ENCODE results near the gene ATXN2.
A peak's percentile ranks its signal among the peaks of the same experiment; 100 is the strongest.
"Not testable (repeated sequence)": the region's sequence is repeated elsewhere in the genome, so short reads cannot be mapped to it uniquely, and the experiment has no call there.

ATXN2 gene

DNA sequence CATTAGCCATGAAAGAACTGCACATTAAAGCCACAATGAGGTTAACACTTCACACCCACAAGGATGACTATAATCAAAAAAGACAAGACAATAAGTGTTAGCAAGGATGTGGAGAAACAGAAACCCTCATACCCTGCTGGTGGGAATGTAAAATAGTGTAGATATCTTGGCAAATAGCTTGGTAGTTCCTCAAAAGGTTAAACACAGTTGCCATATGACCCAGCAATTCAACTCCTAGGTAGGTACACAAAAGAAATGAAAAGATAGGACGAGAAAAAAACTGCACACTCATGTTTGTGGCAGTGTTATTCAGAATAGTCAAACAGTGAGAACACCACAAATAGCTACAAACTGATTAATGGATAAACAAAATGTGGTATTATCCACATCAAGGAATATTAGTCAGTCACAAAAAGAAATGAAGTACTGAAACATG lies 93.5 kb downstream of the ATXN2 start:
- no peaks in the 10 kb centered on the region for H3K9me3 Mint-ChIP-seq
- H3K27ac Mint-ChIP-seq (ENCODE audit: low read depth): peak overlapping the region; percentile 47
- ATAC-seq (replicated peaks; ENCODE audit: extremely low read depth, poor library complexity, severe bottlenecking): peak; percentile 96
- H3K36me3 Mint-ChIP-seq (ENCODE audit: insufficient read depth): peaks cover 13% of the 10 kb centered on the region
- H3K27me3 Mint-ChIP-seq: no peaks in the 10 kb centered on the region
- DNase-seq (ENCODE audit: low spot score in 2 of 2): no peak
- H3K4me1 Mint-ChIP-seq: peaks cover 16% of the 10 kb centered on the region
- no peak overlapping the region for H3K4me3 Mint-ChIP-seq

DNA sequence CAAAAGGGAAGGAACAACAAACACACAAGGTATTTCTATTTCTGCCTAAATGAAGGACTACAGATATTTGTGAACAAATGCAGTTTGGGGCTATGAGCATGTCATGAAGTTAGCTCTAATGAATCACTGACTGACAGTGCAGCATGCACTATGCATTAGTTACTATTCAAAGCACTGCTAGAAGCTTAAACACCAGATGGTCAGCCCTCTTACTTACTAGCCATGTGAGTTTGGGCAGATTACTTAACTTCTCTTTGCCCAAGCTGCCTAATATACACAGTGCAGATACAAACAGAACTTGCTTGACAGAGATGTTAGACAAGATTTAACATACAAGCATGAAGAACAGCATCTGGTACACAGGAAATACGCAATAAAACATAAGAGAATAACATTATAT lies 96.0 kb downstream of the ATXN2 start:
- no peak for ATAC-seq (replicated peaks; ENCODE audit: extremely low read depth, poor library complexity, severe bottlenecking)
- no peak overlapping the region for H3K27ac Mint-ChIP-seq (ENCODE audit: low read depth)
- no peaks in the 10 kb centered on the region for H3K9me3 Mint-ChIP-seq

DNA sequence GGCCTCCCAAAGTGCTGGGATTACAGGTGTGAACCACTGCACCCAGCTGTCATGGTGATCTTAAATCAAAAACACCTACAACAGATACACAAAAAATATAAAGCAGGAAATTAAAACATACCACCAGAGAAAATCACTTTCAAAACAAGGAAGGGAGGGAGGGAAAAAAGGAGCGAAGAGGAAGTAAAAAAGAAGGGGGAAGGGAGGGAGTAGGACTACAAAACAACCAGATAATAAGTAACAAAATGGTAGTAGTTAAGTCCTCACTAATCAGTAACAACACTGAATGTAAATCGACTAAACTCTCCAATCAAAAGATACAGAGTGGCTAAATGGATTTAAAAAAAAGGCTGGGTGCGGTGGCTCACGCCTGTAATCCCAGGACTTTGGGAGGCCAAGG lies 104.4 kb downstream of the ATXN2 start:
- H3K4me3 Mint-ChIP-seq: no peak overlapping the region
- H3K4me1 Mint-ChIP-seq: peaks cover 7% of the 10 kb centered on the region
- ATAC-seq (replicated peaks; ENCODE audit: extremely low read depth, poor library complexity, severe bottlenecking): no peak
- peaks cover 29% of the 10 kb centered on the region for H3K36me3 Mint-ChIP-seq (ENCODE audit: insufficient read depth)
- H3K27ac Mint-ChIP-seq (ENCODE audit: low read depth): no peak overlapping the region
- no peaks in the 10 kb centered on the region for H3K27me3 Mint-ChIP-seq
- DNase-seq (ENCODE audit: low spot score in 2 of 2): no peak
- H3K9me3 Mint-ChIP-seq: no peaks in the 10 kb centered on the region

More for the DNA sequence above, 96.0 kb downstream of the ATXN2 start:
- H3K27me3 Mint-ChIP-seq: no peaks in the 10 kb centered on the region
- no peak overlapping the region for H3K4me3 Mint-ChIP-seq
- DNase-seq (ENCODE audit: low spot score in 2 of 2): no peak
- H3K4me1 Mint-ChIP-seq: peaks cover 16% of the 10 kb centered on the region
- peaks cover 14% of the 10 kb centered on the region for H3K36me3 Mint-ChIP-seq (ENCODE audit: insufficient read depth)

DNA sequence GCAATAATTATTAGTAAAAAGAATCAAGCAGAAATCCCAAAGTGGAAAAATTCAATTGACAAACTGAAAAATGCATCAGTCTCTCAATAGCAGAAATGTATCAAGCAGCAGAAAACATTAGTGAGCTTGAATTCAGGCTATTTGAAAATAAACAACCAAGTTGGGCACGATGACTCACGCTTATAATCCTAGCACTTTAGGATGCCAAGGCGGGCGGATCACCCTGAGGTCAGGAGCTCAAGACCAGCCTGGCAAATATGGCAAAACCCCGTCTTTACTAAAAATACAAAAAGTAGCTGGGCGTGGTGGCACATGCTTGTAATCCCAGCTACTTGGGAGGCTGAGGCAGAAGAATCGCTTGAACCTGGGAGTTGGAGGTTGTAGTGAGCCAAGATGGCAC lies 106.1 kb downstream of the ATXN2 start:
- H3K4me3 Mint-ChIP-seq; ATAC-seq (replicated peaks; ENCODE audit: extremely low read depth, poor library complexity, severe bottlenecking); H3K27ac Mint-ChIP-seq (ENCODE audit: low read depth); H3K27me3 Mint-ChIP-seq; DNase-seq (ENCODE audit: low spot score in 2 of 2); H3K4me1 Mint-ChIP-seq; H3K9me3 Mint-ChIP-seq: not testable (repeated sequence)
- peaks cover 35% of the 10 kb centered on the region for H3K36me3 Mint-ChIP-seq (ENCODE audit: insufficient read depth)

DNA sequence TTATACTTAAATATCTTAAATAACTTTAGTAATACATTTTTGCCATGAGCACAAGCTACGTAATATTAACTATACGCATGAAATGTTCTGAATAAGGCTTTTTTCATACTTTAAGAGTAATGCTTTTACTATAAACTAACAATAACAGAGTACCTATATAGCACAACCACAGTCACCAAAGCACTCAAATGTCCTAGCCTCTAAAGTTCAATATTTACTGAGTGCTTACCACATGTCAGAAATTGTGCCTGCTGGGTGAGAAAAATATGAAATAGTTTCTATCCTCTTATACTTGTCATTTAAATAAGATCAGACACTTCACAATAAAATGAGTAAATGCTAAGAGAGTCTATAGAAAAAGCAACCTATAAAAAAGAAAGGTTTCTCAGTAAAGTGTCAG lies 110.3 kb downstream of the ATXN2 start:
- peaks cover 7% of the 10 kb centered on the region for H3K4me1 Mint-ChIP-seq
- ATAC-seq (replicated peaks; ENCODE audit: extremely low read depth, poor library complexity, severe bottlenecking) (no peak), DNase-seq (ENCODE audit: low spot score in 2 of 2) (no peak)
- peak overlapping the region; percentile 39 for H3K27ac Mint-ChIP-seq (ENCODE audit: low read depth)
- H3K4me3 Mint-ChIP-seq: no peak overlapping the region
- no peaks in the 10 kb centered on the region for H3K27me3 Mint-ChIP-seq
- peaks cover 43% of the 10 kb centered on the region for H3K36me3 Mint-ChIP-seq (ENCODE audit: insufficient read depth)
- no peaks in the 10 kb centered on the region for H3K9me3 Mint-ChIP-seq

DNA sequence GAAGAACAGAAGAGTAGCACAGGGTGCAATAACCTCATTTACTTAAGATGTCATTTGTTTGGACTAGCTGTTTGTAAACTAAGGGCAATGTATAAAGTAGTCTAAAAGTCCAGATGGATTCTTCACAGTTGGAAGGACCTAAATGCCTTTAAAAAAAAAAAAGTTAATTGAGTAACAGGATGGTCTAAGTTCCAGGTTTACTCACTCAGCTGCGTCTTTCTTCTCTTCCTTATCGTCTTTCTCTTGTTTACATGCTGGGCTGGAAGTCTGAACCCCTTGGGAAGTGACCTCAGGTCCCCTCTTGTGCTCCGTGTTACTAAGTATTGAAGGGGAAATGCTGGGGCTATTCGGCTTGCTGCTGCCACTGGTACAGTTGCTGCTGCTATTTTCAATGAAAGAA lies 110.8 kb downstream of the ATXN2 start:
- ATAC-seq (replicated peaks; ENCODE audit: extremely low read depth, poor library complexity, severe bottlenecking): no peak
- no peaks in the 10 kb centered on the region for H3K9me3 Mint-ChIP-seq
- DNase-seq (ENCODE audit: low spot score in 2 of 2): no peak
- H3K4me3 Mint-ChIP-seq: no peak overlapping the region
- H3K27me3 Mint-ChIP-seq: no peaks in the 10 kb centered on the region
- no peak overlapping the region for H3K27ac Mint-ChIP-seq (ENCODE audit: low read depth)
- peaks cover 49% of the 10 kb centered on the region for H3K36me3 Mint-ChIP-seq (ENCODE audit: insufficient read depth)
- peaks cover 7% of the 10 kb centered on the region for H3K4me1 Mint-ChIP-seq

DNA sequence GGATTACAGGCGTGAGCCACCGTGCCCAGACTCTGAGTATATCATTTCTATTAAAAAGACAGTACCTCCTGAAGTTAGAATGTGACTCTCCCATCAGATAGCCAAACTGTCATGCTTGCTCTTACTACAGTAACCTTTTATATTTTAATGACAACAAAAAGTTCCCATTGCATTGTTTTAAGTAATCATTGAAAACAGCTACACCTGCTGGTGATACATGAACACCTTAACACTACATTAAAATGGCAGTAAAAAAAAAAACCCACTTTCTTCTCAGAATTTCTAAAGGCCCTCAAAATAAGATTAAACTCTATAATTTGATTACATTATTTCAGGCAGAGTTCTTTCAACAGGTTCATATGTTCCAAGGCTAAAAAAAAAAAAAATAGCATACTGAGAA lies 116.7 kb downstream of the ATXN2 start:
- no peak for ATAC-seq (replicated peaks; ENCODE audit: extremely low read depth, poor library complexity, severe bottlenecking)
- H3K4me1 Mint-ChIP-seq: no peaks in the 10 kb centered on the region
- no peak overlapping the region for H3K27ac Mint-ChIP-seq (ENCODE audit: low read depth)
- H3K4me3 Mint-ChIP-seq: no peak overlapping the region
- no peak for DNase-seq (ENCODE audit: low spot score in 2 of 2)
- no peaks in the 10 kb centered on the region for H3K27me3 Mint-ChIP-seq
- peaks cover 60% of the 10 kb centered on the region for H3K36me3 Mint-ChIP-seq (ENCODE audit: insufficient read depth)
- no peaks in the 10 kb centered on the region for H3K9me3 Mint-ChIP-seq

DNA sequence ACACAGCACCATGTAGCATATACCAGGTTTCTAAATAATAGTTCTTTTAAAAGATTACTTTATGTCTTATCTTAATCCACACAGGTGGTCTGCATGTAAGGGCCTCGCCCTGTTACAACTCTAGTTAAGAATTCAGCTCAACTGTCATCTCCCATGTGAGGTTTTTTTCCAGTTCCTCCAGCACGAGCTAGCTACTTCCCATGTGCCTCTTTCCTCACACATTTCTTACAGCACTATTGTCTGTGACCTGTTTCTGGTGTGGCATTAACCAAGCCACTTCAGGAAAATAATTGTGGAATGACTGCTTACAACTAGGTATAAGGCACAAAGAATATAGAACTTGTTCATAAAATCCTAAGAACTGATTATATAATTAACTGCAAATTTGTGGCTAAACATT lies 127.9 kb downstream of the ATXN2 start:
- Mint-ChIP-seq H3K27me3 (no peaks in the 10 kb centered on the region), H3K36me3 (ENCODE audit: insufficient read depth) (peaks cover 8% of the 10 kb centered on the region), H3K4me3 (no peak overlapping the region), H3K4me1 (peaks cover 5% of the 10 kb centered on the region), H3K9me3 (no peaks in the 10 kb centered on the region), H3K27ac (ENCODE audit: low read depth) (no peak overlapping the region)
- ATAC-seq (replicated peaks; ENCODE audit: extremely low read depth, poor library complexity, severe bottlenecking) (no peak), DNase-seq (ENCODE audit: low spot score in 2 of 2) (no peak)

DNA sequence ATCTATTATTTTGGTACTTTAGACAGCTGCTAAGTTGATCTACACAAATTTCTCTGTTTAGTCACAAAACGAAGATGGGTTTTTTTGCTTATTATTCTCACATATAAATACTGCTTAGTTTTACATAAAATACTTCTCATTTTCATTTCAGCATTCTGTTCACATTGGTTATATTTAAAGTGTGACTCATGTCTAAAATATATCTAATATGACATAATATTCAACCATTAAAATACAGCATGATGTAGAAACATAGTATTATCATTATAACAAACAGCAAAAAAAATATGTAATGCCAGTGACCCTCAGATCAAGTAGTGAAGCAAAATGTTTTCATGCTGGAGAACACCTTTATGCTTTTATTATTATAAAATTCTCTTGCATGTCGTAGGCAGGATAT lies 129.7 kb downstream of the ATXN2 start:
- peaks cover 12% of the 10 kb centered on the region for H3K36me3 Mint-ChIP-seq (ENCODE audit: insufficient read depth)
- H3K27ac Mint-ChIP-seq (ENCODE audit: low read depth): no peak overlapping the region
- H3K4me3 Mint-ChIP-seq: no peak overlapping the region
- H3K4me1 Mint-ChIP-seq: peaks cover 5% of the 10 kb centered on the region
- no peaks in the 10 kb centered on the region for H3K27me3 Mint-ChIP-seq
- H3K9me3 Mint-ChIP-seq: no peaks in the 10 kb centered on the region
- DNase-seq (ENCODE audit: low spot score in 2 of 2) (no peak), ATAC-seq (replicated peaks; ENCODE audit: extremely low read depth, poor library complexity, severe bottlenecking) (no peak)

DNA sequence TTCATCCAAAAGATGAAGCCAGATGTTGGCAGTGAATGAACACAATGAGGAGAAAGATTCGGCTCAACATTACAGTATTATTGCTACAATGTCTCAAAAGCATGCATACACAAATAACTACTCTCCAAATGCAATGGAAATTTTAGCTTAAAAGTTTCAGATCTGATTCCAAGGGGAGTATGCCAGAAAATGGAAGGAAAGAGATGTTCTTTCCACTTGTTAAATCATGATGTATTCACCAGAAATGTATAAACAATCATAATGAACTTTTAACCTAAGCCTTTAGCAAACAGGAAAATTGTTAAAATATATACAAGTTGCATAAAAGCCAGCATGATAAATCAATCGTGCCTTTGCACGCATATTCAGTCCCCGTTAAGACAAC lies 131.3 kb downstream of the ATXN2 start:
- Mint-ChIP-seq H3K4me1 (no peaks in the 10 kb centered on the region), H3K9me3 (no peaks in the 10 kb centered on the region), H3K27ac (ENCODE audit: low read depth) (no peak overlapping the region), H3K4me3 (no peak overlapping the region), H3K36me3 (ENCODE audit: insufficient read depth) (peaks cover 14% of the 10 kb centered on the region), H3K27me3 (no peaks in the 10 kb centered on the region)
- DNase-seq (ENCODE audit: low spot score in 2 of 2): no peak
- ATAC-seq (replicated peaks; ENCODE audit: extremely low read depth, poor library complexity, severe bottlenecking): no peak

DNA sequence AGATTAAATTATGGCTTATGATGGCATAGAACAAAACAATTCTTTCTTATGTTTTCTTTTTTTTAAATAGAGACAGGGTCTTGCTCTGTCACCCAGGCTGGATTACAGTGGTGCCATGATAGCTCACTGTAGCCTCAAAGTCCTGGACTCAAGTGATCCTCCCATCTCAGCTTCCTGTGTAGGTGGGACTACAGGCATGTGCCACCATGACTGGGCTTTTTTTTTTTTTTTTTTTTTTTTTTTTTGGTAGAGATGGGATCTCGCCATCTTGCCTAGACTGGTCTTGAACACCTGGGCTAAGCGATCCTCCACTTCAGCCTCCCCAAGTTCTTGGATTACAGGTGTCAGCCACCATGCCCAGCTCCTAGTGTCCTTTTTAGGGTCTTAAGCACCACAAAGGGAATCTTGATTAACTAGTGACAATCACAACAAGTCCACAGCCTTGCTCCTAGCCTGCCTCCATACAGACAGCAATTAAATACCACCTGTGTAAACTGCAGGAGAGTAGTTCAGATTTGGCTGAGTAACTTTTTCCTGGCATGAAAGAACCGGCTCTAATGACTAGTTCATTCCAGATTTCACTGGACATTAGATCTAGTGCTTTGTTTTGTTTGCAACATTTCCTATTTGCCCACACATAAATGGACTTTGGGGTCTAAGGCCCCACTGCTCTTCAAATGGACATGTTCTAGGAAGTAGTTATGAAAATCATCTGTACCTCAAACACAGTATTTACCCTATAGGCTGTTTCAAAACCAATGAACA lies 131.8 kb downstream of the ATXN2 start:
- Mint-ChIP-seq H3K4me3 (no peak overlapping the region), H3K4me1 (no peaks in the 10 kb centered on the region), H3K27ac (ENCODE audit: low read depth) (no peak overlapping the region), H3K27me3 (no peaks in the 10 kb centered on the region), H3K9me3 (no peaks in the 10 kb centered on the region), H3K36me3 (ENCODE audit: insufficient read depth) (peaks cover 13% of the 10 kb centered on the region)
- ATAC-seq (replicated peaks; ENCODE audit: extremely low read depth, poor library complexity, severe bottlenecking) (no peak), DNase-seq (ENCODE audit: low spot score in 2 of 2) (no peak)

DNA sequence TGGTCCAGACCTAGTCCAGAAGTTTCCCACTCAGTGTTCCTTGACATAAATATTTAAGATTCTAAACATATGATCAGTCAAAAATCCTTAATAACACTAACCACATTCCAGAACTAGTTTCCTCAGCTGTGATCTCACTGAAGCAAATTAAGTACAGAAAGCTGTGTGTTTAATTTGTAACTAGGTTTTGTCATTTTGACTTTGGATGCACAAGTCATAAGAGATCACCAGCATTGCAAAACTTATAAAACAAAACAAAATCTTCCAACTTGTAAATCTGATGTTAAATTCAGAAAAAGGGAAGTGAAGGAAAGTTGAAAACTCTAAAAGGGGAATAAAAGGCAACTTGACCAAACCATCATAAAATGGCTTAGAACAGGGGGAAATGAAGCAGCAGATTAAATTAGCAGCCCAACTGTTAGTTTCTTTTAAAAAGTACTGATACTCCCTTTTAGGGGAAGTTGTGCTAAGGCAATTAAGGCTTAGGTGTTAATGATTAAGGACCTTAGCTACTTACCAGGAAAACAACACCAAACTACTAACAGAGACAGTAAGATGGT lies 136.8 kb downstream of the ATXN2 start:
- DNase-seq (ENCODE audit: low spot score in 2 of 2) (no peak), ATAC-seq (replicated peaks; ENCODE audit: extremely low read depth, poor library complexity, severe bottlenecking) (no peak)
- H3K27me3 Mint-ChIP-seq: no peaks in the 10 kb centered on the region
- peaks cover 11% of the 10 kb centered on the region for H3K36me3 Mint-ChIP-seq (ENCODE audit: insufficient read depth)
- H3K4me1 Mint-ChIP-seq: no peaks in the 10 kb centered on the region
- no peaks in the 10 kb centered on the region for H3K9me3 Mint-ChIP-seq
- no peak overlapping the region for H3K27ac Mint-ChIP-seq (ENCODE audit: low read depth)
- no peak overlapping the region for H3K4me3 Mint-ChIP-seq

DNA sequence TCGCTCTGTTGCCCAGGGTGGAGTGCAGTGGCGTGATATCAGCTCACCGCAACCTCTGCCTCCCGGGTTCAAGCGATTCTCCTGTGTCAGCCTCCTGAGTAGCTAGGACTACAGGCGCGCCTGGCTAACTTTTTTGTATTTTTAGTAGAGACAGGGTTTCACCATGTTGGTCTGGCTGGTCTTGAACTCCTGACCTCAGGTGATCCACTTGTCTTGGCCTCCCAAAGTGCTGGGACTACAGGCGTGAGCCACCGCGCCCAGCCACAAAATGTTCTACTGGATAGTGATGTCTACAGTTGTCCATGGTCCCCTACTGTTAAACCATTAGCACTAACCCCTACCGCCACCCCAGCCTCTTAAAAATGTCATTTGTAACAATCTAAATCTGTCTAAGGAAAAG lies 139.0 kb downstream of the ATXN2 start:
- not testable (repeated sequence) for H3K9me3 Mint-ChIP-seq; H3K27ac Mint-ChIP-seq (ENCODE audit: low read depth); H3K4me3 Mint-ChIP-seq; DNase-seq (ENCODE audit: low spot score in 2 of 2); H3K27me3 Mint-ChIP-seq; H3K36me3 Mint-ChIP-seq (ENCODE audit: insufficient read depth); ATAC-seq (replicated peaks; ENCODE audit: extremely low read depth, poor library complexity, severe bottlenecking)
- H3K4me1 Mint-ChIP-seq: peaks cover 11% of the 10 kb centered on the region
